SK-N-SH (cell line): ENCODE results near the gene FOXO1.

Source experiments
- CHD2 ChIP-seq: fragments of 150-350 bp; IDR thresholded peaks from 2 replicates; pipeline ENCODE4 v1.6.1; 2018; ENCODE audit warnings: low read length; ENCODE audit not compliant: partially characterized antibody
- CTCF ChIP-seq: fragments of 200-600 bp; sonication (generic); IDR thresholded peaks from 2 replicates; pipeline ENCODE4 v1.6.1; 2017; ENCODE audit warnings: antibody characterized with exemption, mild to moderate bottlenecking, moderate library complexity
- EP300 ChIP-seq, 2 experiments: IDR thresholded peaks; 2 replicates each; pipeline versions ENCODE4 v1.4.0 to v1.6.1; 2012; ENCODE audit warnings: borderline replicate concordance in 1 of 2, low read depth in 1 of 2, low read length in 1 of 2
- JUND ChIP-seq: IDR thresholded peaks from 2 replicates; pipeline ENCODE4 v1.4.0; 2012
- MAX ChIP-seq: IDR thresholded peaks from 2 replicates; pipeline ENCODE4 v1.4.0; 2012; ENCODE audit warnings: low read depth
- MEF2A ChIP-seq: IDR thresholded peaks from 2 replicates; pipeline ENCODE4 v1.4.0; 2012; ENCODE audit warnings: low read depth, borderline replicate concordance
- PBX3 ChIP-seq: IDR thresholded peaks from 2 replicates; pipeline ENCODE4; 2012
- POLR2AphosphoS5 ChIP-seq: IDR thresholded peaks from 2 replicates; pipeline ENCODE4 v1.6.1; 2012; ENCODE audit warnings: low read depth, low read length
- REST ChIP-seq: IDR thresholded peaks from 2 replicates; pipeline ENCODE4 v1.6.1; 2012; ENCODE audit warnings: mild to moderate bottlenecking, low read depth, low read length, moderate library complexity
- SMC3 ChIP-seq: IDR thresholded peaks from 2 replicates; pipeline ENCODE4 v1.6.1; 2012; ENCODE audit warnings: low read depth, low read length, improper control_type of control experiment
- TEAD4 ChIP-seq: IDR thresholded peaks from 2 replicates; pipeline ENCODE4 v1.4.0; 2012; ENCODE audit warnings: mild to moderate bottlenecking, borderline replicate concordance; ENCODE audit not compliant: insufficient read depth
- USF1 ChIP-seq: IDR thresholded peaks from 2 replicates; pipeline ENCODE4 v1.4.0; 2012; ENCODE audit warnings: low read depth, borderline replicate concordance
- USF2 ChIP-seq: fragments of 150-350 bp; IDR thresholded peaks from 2 replicates; pipeline ENCODE4 v1.6.1; 2017; ENCODE audit warnings: antibody characterized with exemption, low read length, low read depth, borderline replicate concordance
- YY1 ChIP-seq: IDR thresholded peaks from 2 replicates; pipeline ENCODE4 v1.4.0; 2012; ENCODE audit warnings: low read depth, mild to moderate bottlenecking

GRCh38 chr13:40514802-40515201 is 151.6 kb downstream of the FOXO1 start:
- TF ChIP-seq MEF2A, result no peak
- TF ChIP-seq CTCF, result no peak
- TF ChIP-seq EP300 (IDR thresholded peaks at IDR 0.05; ENCODE audit: borderline replicate concordance in 1 of 2, low read depth in 1 of 2, low read length in 1 of 2), result no peak
- TF ChIP-seq POLR2AphosphoS5, result no peak
- TF ChIP-seq USF1, result no peak
- no peak for TF ChIP-seq SMC3
- TF ChIP-seq USF2, result no peak
- TF ChIP-seq REST, result no peak
- no peak for TF ChIP-seq TEAD4
- TF ChIP-seq CHD2, result no peak
- TF ChIP-seq MAX, result no peak
- no peak for TF ChIP-seq JUND
- no peak for TF ChIP-seq YY1
- no peak for TF ChIP-seq PBX3
